NCI-H226 (cell line): ENCODE measurements around the gene MROH2A.
"Not testable (repeated sequence)": the region's sequence is repeated elsewhere in the genome, so short reads cannot be mapped to it uniquely, and the experiment has no call there.

Experiments
- DNase-seq: peaks from one replicate; pipeline ENCODE4 v3.0.0-alpha.2; 2015

Gene MROH2A

DNA sequence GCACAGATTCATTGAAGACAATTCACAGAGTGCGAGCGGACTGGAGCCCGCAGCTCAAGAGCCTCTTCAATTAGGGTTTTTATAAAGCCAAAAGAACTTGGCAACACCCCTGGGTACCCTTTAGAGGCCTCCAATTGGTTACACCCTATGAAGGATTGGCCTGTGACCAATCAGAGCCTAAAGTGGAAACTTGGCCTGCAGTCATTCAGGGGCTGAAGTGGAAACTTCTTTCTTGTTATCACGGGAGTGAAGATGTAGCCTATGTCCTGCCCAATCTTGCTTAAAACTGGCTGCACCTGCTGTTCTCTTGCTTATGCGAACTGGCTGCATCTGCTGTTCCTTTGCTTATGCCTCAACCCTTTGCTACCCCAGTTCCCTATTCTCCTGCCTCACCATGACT is 78.1 kb downstream of the MROH2A start:
- no peak for DNase-seq

DNA sequence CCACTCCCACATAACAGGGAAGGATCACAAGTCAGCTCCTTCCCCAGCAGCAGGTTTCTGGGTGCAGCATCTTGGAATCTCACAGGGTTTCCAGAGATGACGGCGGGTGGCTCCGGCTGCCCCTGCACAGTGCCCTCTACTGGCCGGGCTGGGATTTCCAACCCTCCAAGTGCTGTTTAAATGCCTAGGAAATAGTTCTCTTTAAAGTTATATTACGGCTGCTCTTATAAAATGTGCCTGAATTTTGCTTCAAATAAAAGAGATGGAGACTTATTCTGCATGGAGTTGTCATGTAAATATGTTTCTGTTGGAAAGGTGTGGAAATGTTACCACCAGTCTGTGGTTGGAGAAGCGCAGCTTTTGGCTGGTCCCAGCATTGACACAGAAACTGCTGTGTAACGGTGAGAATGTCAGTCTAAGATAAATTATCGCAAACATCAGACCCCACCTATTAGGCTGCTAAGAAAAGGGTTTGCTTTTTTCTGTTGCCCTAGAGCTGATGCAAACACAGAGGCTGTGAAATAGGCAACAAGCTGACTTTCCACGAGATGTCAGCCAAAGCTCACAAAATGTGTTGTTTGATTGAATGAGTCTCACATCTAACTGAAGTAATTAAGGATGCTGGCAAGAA is 79.5 kb downstream of the MROH2A start:
- peak; percentile 21 for DNase-seq

DNA sequence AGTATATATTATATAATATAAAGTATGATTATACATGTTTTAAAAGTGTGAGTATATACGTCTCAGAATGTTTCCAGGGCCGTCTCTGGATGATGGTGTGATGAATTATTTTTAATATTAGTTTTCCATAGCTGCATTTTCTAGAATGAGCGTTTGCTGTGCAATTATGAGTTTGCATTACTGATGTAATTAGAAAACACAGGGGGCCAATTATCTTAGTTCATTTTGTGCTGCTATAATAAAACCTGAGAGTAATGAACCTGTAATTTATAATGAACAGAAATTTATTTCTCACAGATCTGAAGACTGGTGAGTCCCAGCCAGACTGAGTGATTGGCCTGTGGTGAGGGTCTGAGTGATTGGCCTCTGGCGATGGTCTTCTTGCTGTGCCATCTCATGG is 80.2 kb downstream of the MROH2A start:
- no peak for DNase-seq

DNA sequence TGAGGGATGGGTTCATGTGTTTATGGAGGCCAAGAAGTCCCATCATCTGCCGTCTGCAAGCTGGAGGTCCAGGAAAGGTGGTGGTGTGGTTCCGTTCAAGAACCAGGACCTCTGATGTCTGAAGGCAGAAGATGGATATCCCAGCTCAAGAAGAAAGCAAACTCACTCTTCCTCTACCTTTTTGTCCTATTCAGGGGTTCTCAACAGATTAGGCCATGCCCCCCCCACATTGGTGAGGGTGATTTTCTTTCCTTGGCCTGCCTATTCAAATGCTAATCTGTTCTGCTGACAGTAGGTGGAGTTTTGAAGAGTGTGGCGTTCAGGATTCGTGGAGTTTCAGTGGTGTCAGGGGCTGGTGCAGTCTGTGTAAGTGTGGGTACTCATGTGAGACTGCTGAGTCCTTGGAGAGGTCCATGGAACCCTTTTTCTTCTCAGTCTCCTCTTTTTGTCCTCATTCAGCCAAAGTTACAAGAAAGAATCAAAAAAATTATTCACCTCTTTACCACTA is 84.2 kb downstream of the MROH2A start:
- DNase-seq, result no peak

DNA sequence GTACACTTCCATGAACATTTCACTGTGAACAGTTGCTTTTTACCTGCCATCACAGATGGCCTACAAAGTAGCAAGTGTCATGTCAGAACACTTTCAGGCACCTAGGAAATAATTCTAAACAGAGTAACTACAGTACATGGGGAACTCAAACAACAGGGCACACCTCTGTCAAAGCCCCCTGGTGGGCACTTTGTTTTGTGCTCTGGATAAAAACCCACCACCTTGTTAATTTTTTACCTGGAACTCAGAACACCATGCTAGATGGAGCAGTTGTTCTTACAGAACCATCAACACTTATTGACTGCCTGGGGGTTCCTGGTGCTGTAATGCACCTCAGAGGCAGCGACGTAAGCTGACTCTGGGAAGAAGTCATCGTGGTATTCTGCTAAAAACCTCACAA is 87.7 kb downstream of the MROH2A start:
- DNase-seq, result no peak

DNA sequence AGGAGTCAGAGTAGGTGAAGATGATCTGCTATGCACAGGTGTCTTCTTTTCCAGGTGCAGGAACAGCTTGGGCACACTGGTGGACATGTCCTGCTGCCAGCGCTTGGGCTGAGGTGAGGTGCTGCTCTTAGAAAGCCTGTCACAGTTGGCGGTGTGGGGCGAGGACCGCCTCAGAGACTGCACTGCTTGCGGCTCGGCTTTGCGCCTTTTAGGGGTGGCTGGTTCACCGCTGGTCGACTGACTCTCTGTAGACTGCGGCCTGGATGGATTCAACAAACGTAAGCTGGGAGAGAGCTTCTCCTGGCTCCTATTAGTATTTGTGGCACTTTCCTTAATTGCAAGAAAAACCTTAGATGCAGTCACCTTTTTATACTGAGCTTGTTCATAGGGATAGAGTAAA is 88.3 kb downstream of the MROH2A start:
- DNase-seq, result no peak

DNA sequence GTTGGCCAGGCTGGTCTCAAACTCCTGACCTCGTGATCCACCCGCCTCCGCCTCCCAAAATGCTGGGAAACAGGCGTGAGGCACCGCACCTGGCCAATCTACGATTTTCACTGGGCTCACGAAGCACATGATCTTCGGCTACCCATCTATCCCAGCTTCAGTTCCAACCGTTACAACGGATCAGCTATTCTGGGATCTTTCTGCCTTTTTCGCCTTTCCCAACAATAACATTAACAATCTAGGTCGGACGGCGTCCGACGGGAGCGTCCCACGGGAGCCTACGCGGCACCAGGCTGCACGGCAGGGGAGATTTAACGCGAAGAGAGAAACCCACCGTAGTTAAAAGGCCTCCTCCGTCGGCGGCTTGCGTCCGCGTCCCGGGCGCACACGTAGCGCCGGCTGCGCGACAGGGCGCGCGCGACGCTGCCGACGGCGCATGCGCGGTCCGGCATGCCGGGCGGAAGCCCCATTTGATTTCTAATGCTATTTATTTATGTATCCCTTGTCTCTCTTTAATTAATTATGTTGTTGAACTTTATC is 89.9 kb downstream of the MROH2A start, which contains the start of gene MSL3B:
TSS of gene MSL3B (minus strand) at position 394 of the 540 bp plus-strand sequence.
- DNase-seq, result peak; percentile 10

DNA sequence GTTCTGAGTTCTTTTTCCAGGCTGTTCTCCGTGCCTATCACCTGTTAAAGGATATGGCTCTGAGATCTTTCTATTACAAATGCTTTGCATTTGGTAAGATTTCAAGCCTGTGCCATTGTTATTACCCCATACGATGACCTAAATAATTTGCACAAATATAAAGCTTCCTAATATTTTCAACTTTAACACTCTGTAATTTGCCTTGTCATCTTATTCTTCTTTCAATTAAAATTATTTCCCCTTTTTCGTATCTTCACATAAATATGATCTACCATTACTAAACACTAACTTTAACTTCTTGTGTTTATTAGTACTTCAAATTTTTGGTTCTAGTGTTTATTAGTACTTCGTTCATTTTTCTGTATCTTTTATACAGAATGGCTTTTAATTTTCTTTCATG is 93.3 kb downstream of the MROH2A start:
- DNase-seq, result no peak

DNA sequence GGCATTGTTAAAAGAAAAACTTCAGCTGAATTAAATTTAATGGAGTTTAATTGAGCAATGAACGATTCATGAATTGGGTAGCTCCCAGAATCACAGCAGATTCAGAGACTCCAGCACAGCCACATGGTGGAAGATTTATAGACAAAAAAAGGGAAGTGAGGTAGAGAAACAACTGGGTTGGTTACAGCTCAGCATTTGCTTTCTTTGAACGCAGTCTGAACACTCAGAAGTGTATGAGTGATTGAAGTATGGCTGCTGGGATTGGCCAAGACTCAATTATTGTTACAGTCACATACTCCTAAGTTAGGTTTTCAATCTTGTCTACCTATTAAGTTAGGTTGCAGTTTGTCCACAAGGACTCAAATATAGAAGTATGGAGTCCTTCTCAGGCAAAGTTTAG is 94.0 kb downstream of the MROH2A start:
- DNase-seq, result not testable (repeated sequence)

DNA sequence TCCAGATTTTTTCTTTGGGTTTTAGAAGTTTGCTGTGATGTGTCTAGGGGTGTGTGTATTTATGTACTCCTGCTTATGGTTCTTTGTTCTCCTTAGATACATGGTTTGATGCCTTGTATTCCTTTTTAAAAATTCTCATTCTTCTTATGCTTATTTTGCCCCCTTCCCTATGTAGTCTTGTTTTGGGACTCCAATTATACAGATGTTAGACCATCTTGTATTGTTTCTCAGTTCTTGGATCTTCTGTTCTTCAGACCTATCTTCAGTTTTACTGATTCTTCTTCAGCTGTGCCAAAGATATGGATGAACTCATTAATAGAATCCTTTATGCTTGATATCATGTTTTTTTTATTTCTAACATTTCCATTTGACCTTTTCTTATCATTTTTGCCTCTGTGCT is 104.2 kb downstream of the MROH2A start:
- DNase-seq, result no peak
